Keratinocyte (primary cell): Measurements from ENCODE around the gene HSPB2.

Experiments
- CTCF ChIP-seq, 3 experiments: IDR thresholded peaks in 1 of 3; conservative IDR thresholded peaks in 1 of 3; optimal IDR thresholded peaks in 1 of 3; 2 replicates in 2 of 3; 3 replicates in 1 of 3; pipeline versions ENCODE3 to v1.5.1; 2011; ENCODE audit warnings: low read length in 3 of 3, mild to moderate bottlenecking in 3 of 3, moderate library complexity in 2 of 3, control low read depth in 1 of 3, inconsistent platforms in 1 of 3; ENCODE audit not compliant: insufficient read depth in 2 of 3; ENCODE audit errors: extremely low read depth in 1 of 3
- EZH2 ChIP-seq: IDR thresholded peaks from one replicate; pipeline ENCODE4 v1.6.1; 2012; ENCODE audit warnings: inconsistent platforms, mild to moderate bottlenecking, low read length, moderate library complexity

DNA sequence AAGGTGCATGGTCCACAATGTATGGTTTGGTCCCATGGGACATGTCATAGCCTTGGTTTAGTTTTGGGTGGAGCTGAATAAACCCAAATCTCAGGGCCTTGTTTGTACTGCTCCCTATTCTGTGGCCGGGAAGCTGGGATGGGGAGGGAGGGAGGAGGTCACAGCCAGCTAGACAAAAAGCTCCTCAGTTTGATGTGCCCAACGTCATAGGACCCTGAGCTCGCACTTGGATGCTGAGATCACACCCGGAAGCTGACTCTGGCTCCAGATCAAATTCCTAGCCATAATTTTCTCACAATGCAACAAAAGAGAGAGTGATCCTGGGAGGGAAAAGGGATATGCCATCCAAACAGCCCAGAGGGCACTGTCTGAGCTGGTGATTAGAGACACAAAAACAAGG is 1.5 kb downstream of the HSPB2 start:
- TF ChIP-seq EZH2 (no peak), CTCF (optimal IDR thresholded peaks at IDR 0.05 in 1 of 3, IDR thresholded peaks at IDR 0.05 in 1 of 3, conservative IDR thresholded peaks at IDR 0.05 in 1 of 3; ENCODE audit: extremely low read depth in 1 of 3, insufficient read depth in 2 of 3, low read length in 3 of 3) (no peak)
